ENCODE results near the gene PPARG. TPM values are rescaled to one million over a fixed set of nuclear protein-coding genes. Genes with fewer than 3 reads are reported as not detected.

The PPARG gene
- total RNA-seq, 1 donor from 2014 or later = 128 TPM

DNA sequence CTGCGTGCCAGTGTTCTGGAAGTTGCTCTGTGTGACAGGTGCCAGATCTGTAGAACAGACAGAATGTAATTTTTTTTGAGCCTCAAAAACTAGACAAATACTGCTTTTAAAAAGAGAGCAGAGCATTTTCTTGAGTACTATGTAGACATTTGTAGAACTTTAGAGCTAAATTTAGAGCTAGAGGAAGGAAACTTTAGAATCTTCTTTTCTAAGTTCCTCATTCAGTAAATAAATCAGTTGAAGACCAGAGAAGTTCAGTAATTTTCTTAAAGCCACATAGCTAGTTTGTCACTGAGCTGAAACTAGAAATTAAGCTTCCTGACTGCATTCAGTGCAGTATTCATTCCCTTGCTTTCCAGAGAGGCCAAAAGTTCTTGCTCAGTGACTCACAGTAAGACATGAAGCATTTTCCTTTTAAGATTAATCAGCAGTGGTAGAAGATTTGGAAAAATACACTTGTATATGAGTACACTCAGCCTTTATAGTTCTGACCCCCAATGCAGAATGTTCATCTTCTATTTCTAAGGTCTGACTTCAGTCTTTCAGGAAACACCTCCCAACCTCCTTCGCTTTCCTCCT, 111.8 kb downstream of the PPARG start:
- no peak overlapping the region for H3K4me3 ChIP-seq
- DNase-seq (no peak), ATAC-seq (no peak)
- no peak overlapping the region for H3K27ac ChIP-seq
- H3K36me3 ChIP-seq = no peaks in the 10 kb centered on the region
- no peaks in the 10 kb centered on the region for H3K9me3 ChIP-seq
- peaks cover 12% of the 10 kb centered on the region for H3K4me1 ChIP-seq
- no peaks in the 10 kb centered on the region for H3K27me3 ChIP-seq (ENCODE audit: low read depth)
- intact Hi-C loops (cut with DNase I) = no loop called here
- no peak for TF ChIP-seq CTCF (IDR thresholded peaks at IDR 0.05)

DNA sequence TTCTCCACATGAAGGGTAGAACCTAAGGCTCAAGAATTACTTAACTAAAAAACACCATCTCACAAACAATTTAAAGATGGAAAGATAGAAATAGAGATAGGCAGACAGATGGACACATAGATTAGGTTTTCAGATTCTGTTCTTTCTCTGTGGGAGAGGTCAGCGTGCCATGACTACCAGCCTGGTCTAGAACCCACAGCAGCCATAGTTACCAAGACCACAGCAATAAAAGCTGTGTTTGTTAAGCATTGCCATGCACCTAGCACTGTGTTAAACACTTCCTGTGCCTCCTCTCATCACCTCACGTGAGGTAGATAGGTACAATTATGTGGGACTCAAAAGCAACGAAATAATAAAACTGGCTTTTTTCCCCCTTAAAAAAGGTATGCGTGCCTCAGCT, 112.3 kb downstream of the PPARG start:
- Histone ChIP-seq H3K27me3 (ENCODE audit: low read depth) (no peaks in the 10 kb centered on the region), H3K27ac (no peak overlapping the region), H3K36me3 (no peaks in the 10 kb centered on the region), H3K4me1 (peaks cover 14% of the 10 kb centered on the region), H3K4me3 (no peak overlapping the region), H3K9me3 (no peaks in the 10 kb centered on the region)
- DNase-seq (no peak), ATAC-seq (no peak)
- TF ChIP-seq CTCF (IDR thresholded peaks at IDR 0.05) = no peak
- intact Hi-C loops (cut with DNase I) = no loop called here

DNA sequence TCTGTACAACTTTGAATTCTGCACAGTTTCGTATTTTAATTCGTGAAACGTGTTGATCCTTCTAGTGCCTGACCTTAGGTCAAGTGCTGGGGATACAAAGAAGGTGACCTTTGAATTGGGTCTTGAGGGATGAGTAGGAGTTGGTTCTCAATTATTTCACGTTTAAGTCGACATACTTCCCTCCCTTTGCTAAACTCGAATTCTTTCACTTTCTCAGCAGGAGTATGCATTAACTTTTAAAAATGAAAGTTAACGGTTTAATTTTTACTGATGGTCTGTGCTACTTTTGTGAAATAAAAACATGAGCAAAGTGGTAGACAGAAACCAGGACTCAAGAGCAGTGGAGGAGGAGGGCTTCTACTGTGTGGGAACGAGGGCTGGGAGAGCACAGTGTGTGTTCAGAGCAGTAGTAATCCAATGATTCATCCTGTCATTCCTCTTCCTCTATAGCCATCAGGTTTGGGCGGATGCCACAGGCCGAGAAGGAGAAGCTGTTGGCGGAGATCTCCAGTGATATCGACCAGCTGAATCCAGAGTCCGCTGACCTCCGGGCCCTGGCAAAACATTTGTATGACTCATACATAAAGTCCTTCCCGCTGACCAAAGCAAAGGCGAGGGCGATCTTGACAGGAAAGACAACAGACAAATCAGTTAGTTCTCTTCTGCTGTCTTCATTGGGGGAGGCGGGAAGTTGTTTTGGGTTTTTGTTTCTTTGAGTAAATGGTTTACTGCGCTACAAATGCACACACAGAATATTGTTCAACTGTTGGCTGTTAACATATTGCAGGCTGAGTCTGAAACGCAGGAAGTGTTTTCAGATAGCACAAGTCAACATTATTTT, 116.8 kb downstream of the PPARG start:
- Histone ChIP-seq H3K4me1 (peaks cover 11% of the 10 kb centered on the region), H3K9me3 (no peaks in the 10 kb centered on the region), H3K36me3 (no peaks in the 10 kb centered on the region), H3K4me3 (no peak overlapping the region), H3K27ac (peak overlapping the region; percentile 47), H3K27me3 (ENCODE audit: low read depth) (no peaks in the 10 kb centered on the region)
- intact Hi-C loops (cut with DNase I) = no loop called here
- no peak for TF ChIP-seq CTCF (IDR thresholded peaks at IDR 0.05)
- ATAC-seq (peak; percentile 87 to 93), DNase-seq (peak; percentile 86)

DNA sequence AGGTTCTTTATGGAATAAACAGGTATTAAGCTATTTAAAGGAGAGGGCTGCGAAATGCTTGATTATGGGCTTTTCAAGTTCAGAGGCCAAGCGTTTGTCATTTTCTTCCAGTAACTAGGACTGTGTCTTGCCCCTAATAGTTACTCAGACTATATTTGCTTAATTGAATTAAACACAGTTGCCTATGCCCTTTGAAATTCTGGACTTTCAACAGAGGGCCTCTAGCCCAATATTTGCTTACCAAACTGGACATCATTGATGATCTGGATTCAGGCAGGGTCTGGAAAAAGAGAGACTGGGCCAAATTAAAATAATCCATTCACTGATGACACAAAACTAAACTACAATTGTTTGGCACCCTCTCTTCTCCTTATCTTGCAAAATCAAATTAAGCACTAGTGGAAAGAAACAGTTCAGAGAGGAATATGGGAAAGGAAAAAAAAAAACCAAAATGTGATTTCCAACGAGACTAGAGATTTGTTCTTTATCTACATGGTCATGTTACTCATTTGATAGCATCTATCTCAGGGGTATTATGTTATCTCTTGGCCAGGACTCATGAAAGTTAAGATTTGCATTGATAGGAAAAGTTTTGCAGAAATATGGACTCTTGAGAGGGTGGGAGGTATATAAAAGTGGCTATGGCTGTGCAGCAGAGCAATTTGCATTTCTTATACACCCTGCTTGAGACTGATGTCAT, 120.3 kb downstream of the PPARG start:
- DNase-seq (no peak), ATAC-seq (no peak)
- Histone ChIP-seq H3K4me1 (peaks cover 11% of the 10 kb centered on the region), H3K9me3 (no peaks in the 10 kb centered on the region), H3K27me3 (ENCODE audit: low read depth) (no peaks in the 10 kb centered on the region), H3K27ac (no peak overlapping the region), H3K4me3 (no peak overlapping the region), H3K36me3 (no peaks in the 10 kb centered on the region)
- no peak for TF ChIP-seq CTCF (IDR thresholded peaks at IDR 0.05)
- intact Hi-C loops (cut with DNase I) = no loop called here

DNA sequence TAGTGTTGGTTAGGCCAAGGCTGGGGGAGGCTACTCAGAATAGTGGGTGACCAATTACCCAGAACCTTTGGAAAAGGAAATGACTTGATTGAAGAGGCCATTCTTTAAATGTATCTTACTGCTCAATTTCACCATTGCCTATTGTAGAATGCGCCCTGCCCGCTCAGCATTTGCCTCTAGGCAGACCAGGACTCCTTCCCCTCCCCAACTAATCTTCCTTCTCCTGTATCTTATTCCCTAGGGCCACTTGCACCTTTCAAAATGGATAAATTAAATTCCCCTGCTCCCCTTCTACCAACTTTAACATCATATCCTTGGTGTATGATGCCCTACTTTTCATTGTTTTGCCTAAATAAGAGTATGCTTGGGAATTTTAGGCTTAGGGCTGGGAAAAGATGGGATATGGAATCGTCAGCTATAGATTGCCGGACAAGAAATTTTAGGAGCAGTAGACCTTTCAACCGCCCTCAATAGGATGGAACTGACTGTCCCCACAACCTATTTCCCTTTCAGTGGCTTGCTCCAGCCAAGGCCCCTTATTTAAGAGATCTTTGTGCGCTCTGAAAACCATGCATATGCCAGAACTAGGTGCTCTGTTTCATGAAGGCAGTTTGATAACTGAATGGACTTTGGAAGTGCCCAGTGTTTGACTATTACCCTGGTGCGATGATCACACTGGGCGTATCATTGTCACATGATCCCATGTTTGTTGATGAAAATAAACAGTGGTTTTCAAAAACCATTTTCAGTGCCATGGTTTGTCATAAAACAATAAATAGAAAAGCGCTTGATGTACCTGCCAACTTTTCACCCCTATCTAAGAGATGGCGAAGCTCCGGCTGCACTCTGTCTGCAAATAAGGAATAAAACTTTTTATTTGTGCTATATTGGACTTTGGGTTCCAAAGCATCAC, 121.1 kb downstream of the PPARG start:
- no peak for ATAC-seq
- no peak for TF ChIP-seq CTCF (IDR thresholded peaks at IDR 0.05)
- no peaks in the 10 kb centered on the region for H3K36me3 ChIP-seq

More for the DNA sequence above, 121.1 kb downstream of the PPARG start:
- Histone ChIP-seq H3K4me1 (peaks cover 16% of the 10 kb centered on the region), H3K27me3 (ENCODE audit: low read depth) (no peaks in the 10 kb centered on the region), H3K27ac (no peak overlapping the region), H3K9me3 (no peaks in the 10 kb centered on the region), H3K4me3 (no peak overlapping the region)
- intact Hi-C loops (cut with DNase I) = no loop called here
- DNase-seq = no peak

Measured in lower lobe of right lung (tissue), 2 donors.